HL-60 (cell line): Measurements from ENCODE around the gene CAB39L.

Experiments used
- CTCF ChIP-seq: IDR thresholded peaks from one replicate; pipeline ENCODE4 v1.5.1; 2011; ENCODE audit warnings: low read length, control low read depth, inconsistent platforms; ENCODE audit not compliant: insufficient read depth
- POLR2AphosphoS5 ChIP-seq: IDR thresholded peaks from 2 replicates; pipeline ENCODE4 v1.6.1; 2012; ENCODE audit warnings: low read depth

- TF ChIP-seq CTCF (no peak), POLR2AphosphoS5 (no peak)
These were observed 34.9 kb downstream of the CAB39L start for GRCh38 chr13:49409008-49409407.
